Sigmoid colon (tissue), 4 donors: ENCODE data around the gene PDE4D.

Experiments
- EP300 ChIP-seq, 4 donors: sonication (generic); formaldehyde crosslinking; IDR thresholded peaks; one replicate each; pipeline ENCODE4 v1.6.1; 2017; ENCODE audit warnings: antibody characterized with exemption in 4 of 4
- POLR2A ChIP-seq, 2 donors: fragments of 450-650 bp; IDR thresholded peaks; one replicate each; pipeline ENCODE4 v1.6.1; 2016; ENCODE audit warnings: antibody characterized with exemption in 2 of 2, mild to moderate bottlenecking in 2 of 2, moderate library complexity in 2 of 2
- POLR2AphosphoS5 ChIP-seq, 4 donors: sonication (generic); formaldehyde crosslinking; IDR thresholded peaks; one replicate each; pipeline ENCODE4 v1.6.1; 2017; ENCODE audit warnings: antibody characterized with exemption in 4 of 4
- TF ChIP-seq, protein P1 (sequence below), 4 experiments: fragments of 450-650 bp in 3 of 4; fragments of 200-600 bp in 1 of 4; IDR thresholded peaks; one replicate each; pipeline ENCODE4 v1.5.1; 2016 to 2019; ENCODE audit warnings: antibody characterized with exemption in 4 of 4, mild to moderate bottlenecking in 3 of 4, moderate library complexity in 2 of 4

GRCh38 chr5:59462956-59463355, 430.6 kb downstream of the PDE4D start:
- TF ChIP-seq POLR2AphosphoS5 (IDR thresholded peaks at IDR 0.05) (no peak), EP300 (IDR thresholded peaks at IDR 0.05) (no peak), POLR2A (IDR thresholded peaks at IDR 0.05) (no peak)
- TF ChIP-seq, protein P1, sequence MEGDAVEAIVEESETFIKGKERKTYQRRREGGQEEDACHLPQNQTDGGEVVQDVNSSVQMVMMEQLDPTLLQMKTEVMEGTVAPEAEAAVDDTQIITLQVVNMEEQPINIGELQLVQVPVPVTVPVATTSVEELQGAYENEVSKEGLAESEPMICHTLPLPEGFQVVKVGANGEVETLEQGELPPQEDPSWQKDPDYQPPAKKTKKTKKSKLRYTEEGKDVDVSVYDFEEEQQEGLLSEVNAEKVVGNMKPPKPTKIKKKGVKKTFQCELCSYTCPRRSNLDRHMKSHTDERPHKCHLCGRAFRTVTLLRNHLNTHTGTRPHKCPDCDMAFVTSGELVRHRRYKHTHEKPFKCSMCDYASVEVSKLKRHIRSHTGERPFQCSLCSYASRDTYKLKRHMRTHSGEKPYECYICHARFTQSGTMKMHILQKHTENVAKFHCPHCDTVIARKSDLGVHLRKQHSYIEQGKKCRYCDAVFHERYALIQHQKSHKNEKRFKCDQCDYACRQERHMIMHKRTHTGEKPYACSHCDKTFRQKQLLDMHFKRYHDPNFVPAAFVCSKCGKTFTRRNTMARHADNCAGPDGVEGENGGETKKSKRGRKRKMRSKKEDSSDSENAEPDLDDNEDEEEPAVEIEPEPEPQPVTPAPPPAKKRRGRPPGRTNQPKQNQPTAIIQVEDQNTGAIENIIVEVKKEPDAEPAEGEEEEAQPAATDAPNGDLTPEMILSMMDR (IDR thresholded peaks at IDR 0.05): no peak
